ENCODE data around the gene PMEPA1.

PMEPA1 gene

GRCh38 chr20:57666834-57667157 is 43.0 kb downstream of the PMEPA1 start:
- no peak overlapping the region for H3K4me3 ChIP-seq (ENCODE audit: extremely low read depth, insufficient read depth, low read length, poor library complexity, severe bottlenecking)
- no peaks in the 10 kb centered on the region for H3K9me3 ChIP-seq (ENCODE audit: control insufficient read depth, low read length)
- H3K36me3 ChIP-seq (ENCODE audit: control insufficient read depth, insufficient read depth, low read length), result peaks cover 5% of the 10 kb centered on the region
- H3K4me1 ChIP-seq (ENCODE audit: control insufficient read depth, insufficient read depth, low read length, poor library complexity, severe bottlenecking), result no peaks in the 10 kb centered on the region
- no peak overlapping the region for H3K27ac ChIP-seq (ENCODE audit: low read depth, low read length, severe bottlenecking)
- WGBS, 2 experiments (ENCODE audit: insufficient coverage in 2 of 2), result 92 to 94% methylated on average over 12 to 13 of the region's 13 CpGs

GRCh38 chr20:57666106-57666833 is 43.5 kb downstream of the PMEPA1 start:
- Histone ChIP-seq H3K9me3 (ENCODE audit: control insufficient read depth, low read length) (no peaks in the 10 kb centered on the region), H3K4me3 (ENCODE audit: extremely low read depth, insufficient read depth, low read length, poor library complexity, severe bottlenecking) (no peak overlapping the region), H3K36me3 (ENCODE audit: control insufficient read depth, insufficient read depth, low read length) (peaks cover 5% of the 10 kb centered on the region), H3K4me1 (ENCODE audit: control insufficient read depth, insufficient read depth, low read length, poor library complexity, severe bottlenecking) (no peaks in the 10 kb centered on the region), H3K27ac (ENCODE audit: low read depth, low read length, severe bottlenecking) (no peak overlapping the region)
- WGBS, 2 experiments (ENCODE audit: insufficient coverage in 2 of 2), result 88 to 96% methylated on average over 20 to 21 of the region's 21 CpGs

- Histone ChIP-seq H3K36me3 (ENCODE audit: control insufficient read depth, insufficient read depth, low read length) (peaks cover 5% of the 10 kb centered on the region), H3K9me3 (ENCODE audit: control insufficient read depth, low read length) (no peaks in the 10 kb centered on the region), H3K4me1 (ENCODE audit: control insufficient read depth, insufficient read depth, low read length, poor library complexity, severe bottlenecking) (no peaks in the 10 kb centered on the region), H3K27ac (ENCODE audit: low read depth, low read length, severe bottlenecking) (no peak overlapping the region), H3K4me3 (ENCODE audit: extremely low read depth, insufficient read depth, low read length, poor library complexity, severe bottlenecking) (no peak overlapping the region)
- 94 to 97% methylated on average over 4 to 8 of the region's 8 CpGs for WGBS, 2 experiments (ENCODE audit: insufficient coverage in 2 of 2)
Measured at GRCh38 chr20:57665589-57665971, 44.2 kb downstream of the PMEPA1 start.

- 97 to 100% methylated on average over 7 to 11 of the region's 14 CpGs for WGBS, 2 experiments (ENCODE audit: insufficient coverage in 2 of 2)
- no peaks in the 10 kb centered on the region for H3K4me1 ChIP-seq (ENCODE audit: control insufficient read depth, insufficient read depth, low read length, poor library complexity, severe bottlenecking)
- H3K27ac ChIP-seq (ENCODE audit: low read depth, low read length, severe bottlenecking), result no peak overlapping the region
- no peaks in the 10 kb centered on the region for H3K9me3 ChIP-seq (ENCODE audit: control insufficient read depth, low read length)
- no peak overlapping the region for H3K4me3 ChIP-seq (ENCODE audit: extremely low read depth, insufficient read depth, low read length, poor library complexity, severe bottlenecking)
- H3K36me3 ChIP-seq (ENCODE audit: control insufficient read depth, insufficient read depth, low read length), result peaks cover 5% of the 10 kb centered on the region
Measured at GRCh38 chr20:57664924-57665588, 44.8 kb downstream of the PMEPA1 start.

- H3K27ac ChIP-seq (ENCODE audit: low read depth, low read length, severe bottlenecking), result no peak overlapping the region
- H3K4me3 ChIP-seq (ENCODE audit: extremely low read depth, insufficient read depth, low read length, poor library complexity, severe bottlenecking), result no peak overlapping the region
- no peaks in the 10 kb centered on the region for H3K4me1 ChIP-seq (ENCODE audit: control insufficient read depth, insufficient read depth, low read length, poor library complexity, severe bottlenecking)
- 92 to 97% methylated on average over 18 to 19 of the region's 20 CpGs for WGBS, 2 experiments (ENCODE audit: insufficient coverage in 2 of 2)
- H3K36me3 ChIP-seq (ENCODE audit: control insufficient read depth, insufficient read depth, low read length), result peaks cover 5% of the 10 kb centered on the region
- no peaks in the 10 kb centered on the region for H3K9me3 ChIP-seq (ENCODE audit: control insufficient read depth, low read length)
Measured at GRCh38 chr20:57664476-57664875, 45.3 kb downstream of the PMEPA1 start.

- Histone ChIP-seq H3K36me3 (ENCODE audit: control insufficient read depth, insufficient read depth, low read length) (peaks cover 6% of the 10 kb centered on the region), H3K27ac (ENCODE audit: low read depth, low read length, severe bottlenecking) (no peak overlapping the region), H3K9me3 (ENCODE audit: control insufficient read depth, low read length) (no peaks in the 10 kb centered on the region), H3K4me1 (ENCODE audit: control insufficient read depth, insufficient read depth, low read length, poor library complexity, severe bottlenecking) (no peaks in the 10 kb centered on the region), H3K4me3 (ENCODE audit: extremely low read depth, insufficient read depth, low read length, poor library complexity, severe bottlenecking) (no peak overlapping the region)
- 94 to 96% methylated on average over 22 to 26 of the region's 27 CpGs for WGBS, 2 experiments (ENCODE audit: insufficient coverage in 2 of 2)
Measured at GRCh38 chr20:57663681-57664451, 45.9 kb downstream of the PMEPA1 start.

- Histone ChIP-seq H3K36me3 (ENCODE audit: control insufficient read depth, insufficient read depth, low read length) (peaks cover 12% of the 10 kb centered on the region), H3K4me1 (ENCODE audit: control insufficient read depth, insufficient read depth, low read length, poor library complexity, severe bottlenecking) (no peaks in the 10 kb centered on the region), H3K9me3 (ENCODE audit: control insufficient read depth, low read length) (no peaks in the 10 kb centered on the region), H3K4me3 (ENCODE audit: extremely low read depth, insufficient read depth, low read length, poor library complexity, severe bottlenecking) (no peak overlapping the region), H3K27ac (ENCODE audit: low read depth, low read length, severe bottlenecking) (no peak overlapping the region)
- 92 to 96% methylated on average over 6 to 7 of the region's 9 CpGs for WGBS, 2 experiments (ENCODE audit: insufficient coverage in 2 of 2)
Measured at GRCh38 chr20:57663241-57663640, 46.6 kb downstream of the PMEPA1 start.

- Histone ChIP-seq H3K36me3 (ENCODE audit: control insufficient read depth, insufficient read depth, low read length) (peaks cover 17% of the 10 kb centered on the region), H3K27ac (ENCODE audit: low read depth, low read length, severe bottlenecking) (no peak overlapping the region), H3K4me3 (ENCODE audit: extremely low read depth, insufficient read depth, low read length, poor library complexity, severe bottlenecking) (no peak overlapping the region), H3K4me1 (ENCODE audit: control insufficient read depth, insufficient read depth, low read length, poor library complexity, severe bottlenecking) (no peaks in the 10 kb centered on the region), H3K9me3 (ENCODE audit: control insufficient read depth, low read length) (no peaks in the 10 kb centered on the region)
- WGBS, 2 experiments (ENCODE audit: insufficient coverage in 2 of 2), result 80 to 85% methylated on average over 14 to 18 of the region's 21 CpGs
Measured at GRCh38 chr20:57662456-57663240, 47.2 kb downstream of the PMEPA1 start.

- no peaks in the 10 kb centered on the region for H3K4me1 ChIP-seq (ENCODE audit: control insufficient read depth, insufficient read depth, low read length, poor library complexity, severe bottlenecking)
- no peaks in the 10 kb centered on the region for H3K9me3 ChIP-seq (ENCODE audit: control insufficient read depth, low read length)
- no peak overlapping the region for H3K4me3 ChIP-seq (ENCODE audit: extremely low read depth, insufficient read depth, low read length, poor library complexity, severe bottlenecking)
- peaks cover 22% of the 10 kb centered on the region for H3K36me3 ChIP-seq (ENCODE audit: control insufficient read depth, insufficient read depth, low read length)
- WGBS, 2 experiments (ENCODE audit: insufficient coverage in 2 of 2), result 90 to 93% methylated on average over 26 of the region's 26 CpGs
- H3K27ac ChIP-seq (ENCODE audit: low read depth, low read length, severe bottlenecking), result no peak overlapping the region
Measured at GRCh38 chr20:57661746-57662455, 47.9 kb downstream of the PMEPA1 start.
